Measurements from ENCODE around the gene RPUSD1. TPM values are rescaled to one million over a fixed set of nuclear protein-coding genes. Genes with fewer than 3 reads are reported as not detected.
"Not testable (repeated sequence)": the region's sequence is repeated elsewhere in the genome, so short reads cannot be mapped to it uniquely, and the experiment has no call there.

The RPUSD1 gene
- polyA plus RNA-seq (2013), result 20.6 TPM

DNA sequence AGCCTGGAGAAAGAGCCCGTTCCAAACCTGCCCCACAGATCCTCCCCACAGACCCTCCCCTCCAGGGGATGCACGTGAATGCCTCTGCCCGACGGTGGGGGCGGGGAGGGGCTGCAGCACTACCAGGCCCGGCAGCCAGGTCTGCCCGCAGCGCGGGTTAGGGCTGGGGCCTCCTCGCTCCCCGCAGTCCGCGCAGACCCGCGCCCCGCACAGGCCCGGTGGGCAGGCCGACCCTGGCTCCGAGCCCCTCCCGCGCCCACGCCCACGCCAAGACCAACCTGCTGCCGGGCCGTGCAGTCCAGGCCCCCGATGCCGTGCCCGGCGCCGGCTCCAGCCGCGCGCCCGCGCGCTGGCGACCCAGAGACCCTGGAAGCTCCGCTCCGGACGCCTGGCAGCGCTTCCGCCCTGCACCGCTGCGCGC, at the start of gene RPUSD1:
RPUSD1 (minus strand) TSS at position 404 of the 421 bp plus-strand sequence. CDS start 644 bp downstream, outside the sequence.
- POLR2A ChIA-PET, result no interaction called here
- Histone ChIP-seq H3K27ac (ENCODE audit: insufficient read depth in 1 of 2, low read depth in 1 of 2, low read length in 2 of 2, poor library complexity in 1 of 2, severe bottlenecking in 2 of 2) (peak within 1 kb of the TSS; percentile 46 to 80), H3K27me3 (replicated peaks in 2 of 5; ENCODE audit: control insufficient read depth in 4 of 5, insufficient read depth in 5 of 5, low read length in 4 of 5) (no peaks in the 10 kb centered on the region), H3K4me1 (ENCODE audit: control extremely low read depth in 1 of 4, control insufficient read depth in 4 of 4, insufficient read depth in 4 of 4, low read length in 3 of 4) (peaks cover 0 to 27% (median 22%) of the 10 kb centered on the region in 4 experiments), H3K9me3 (ENCODE audit: control extremely low read depth in 1 of 5, control insufficient read depth in 4 of 5, insufficient read depth in 2 of 5, low read depth in 1 of 5, low read length in 4 of 5) (no peaks in the 10 kb centered on the region), H3K4me3 (ENCODE audit: control insufficient read depth in 1 of 7, extremely low read depth in 1 of 7, insufficient read depth in 4 of 7, low read depth in 2 of 7, low read length in 6 of 7) (peak within 1 kb of the TSS; percentile 69 to 97 (median 84)), H3K36me3 (ENCODE audit: control insufficient read depth in 4 of 4, insufficient read depth in 4 of 4, low read length in 3 of 4) (peaks cover 5 to 55% (median 28%) of the 10 kb centered on the region in 4 experiments)
- 0% methylated on average over 28 of the region's 45 CpGs for WGBS (ENCODE audit: insufficient coverage)
- peak; percentile 29 to 77 (median 69) for DNase-seq
- CTCF ChIA-PET, result interaction anchor here (1.0 to 8.1 kb wide), 6 partner anchors 40 to 76 kb away, joined by 3 to 104 read pairs (median 6); partner anchors contain the start of genes ANTKMT and METRN

GRCh38 chr16:836822-837221, 48.6 kb upstream of the RPUSD1 start:
- 100% methylated on average over 1 of the region's 3 CpGs for WGBS (ENCODE audit: insufficient coverage)
- H3K36me3 ChIP-seq (ENCODE audit: control insufficient read depth in 4 of 4, insufficient read depth in 4 of 4, low read length in 3 of 4); CTCF ChIA-PET; DNase-seq; H3K27me3 ChIP-seq (replicated peaks in 2 of 5; ENCODE audit: control insufficient read depth in 4 of 5, insufficient read depth in 5 of 5, low read length in 4 of 5); H3K27ac ChIP-seq (ENCODE audit: insufficient read depth in 1 of 2, low read depth in 1 of 2, low read length in 2 of 2, poor library complexity in 1 of 2, severe bottlenecking in 2 of 2); H3K4me3 ChIP-seq (ENCODE audit: control insufficient read depth in 1 of 7, extremely low read depth in 1 of 7, insufficient read depth in 4 of 7, low read depth in 2 of 7, low read length in 6 of 7); H3K4me1 ChIP-seq (ENCODE audit: control extremely low read depth in 1 of 4, control insufficient read depth in 4 of 4, insufficient read depth in 4 of 4, low read length in 3 of 4); POLR2A ChIA-PET: not testable (repeated sequence)
- peaks cover 0 to 26% (median 12%) of the 10 kb centered on the region in 5 experiments for H3K9me3 ChIP-seq (ENCODE audit: control extremely low read depth in 1 of 5, control insufficient read depth in 4 of 5, insufficient read depth in 2 of 5, low read depth in 1 of 5, low read length in 4 of 5)

GRCh38 chr16:836221-836620, 48.0 kb upstream of the RPUSD1 start:
- peaks cover 0 to 9% (median 8%) of the 10 kb centered on the region in 4 experiments for H3K4me1 ChIP-seq (ENCODE audit: control extremely low read depth in 1 of 4, control insufficient read depth in 4 of 4, insufficient read depth in 4 of 4, low read length in 3 of 4)
- no peak overlapping the region for H3K27ac ChIP-seq (ENCODE audit: insufficient read depth in 1 of 2, low read depth in 1 of 2, low read length in 2 of 2, poor library complexity in 1 of 2, severe bottlenecking in 2 of 2)
- POLR2A ChIA-PET, result no interaction called here
- WGBS (ENCODE audit: insufficient coverage), result 83% methylated on average over 1 of the region's 4 CpGs
- H3K4me3 ChIP-seq (ENCODE audit: control insufficient read depth in 1 of 7, extremely low read depth in 1 of 7, insufficient read depth in 4 of 7, low read depth in 2 of 7, low read length in 6 of 7), result no peak overlapping the region
- H3K27me3 ChIP-seq (replicated peaks in 2 of 5; ENCODE audit: control insufficient read depth in 4 of 5, insufficient read depth in 5 of 5, low read length in 4 of 5), result peaks cover 0 to 3% (median 0%) of the 10 kb centered on the region in 5 experiments
- H3K9me3 ChIP-seq (ENCODE audit: control extremely low read depth in 1 of 5, control insufficient read depth in 4 of 5, insufficient read depth in 2 of 5, low read depth in 1 of 5, low read length in 4 of 5), result peaks cover 0 to 26% (median 12%) of the 10 kb centered on the region in 5 experiments
- DNase-seq, result no peak
- CTCF ChIA-PET, result interaction anchor here (1.4 kb wide), 1 partner anchor 221 kb away, joined by 3 read pairs; no protein-coding TSS in a partner anchor
- H3K36me3 ChIP-seq (ENCODE audit: control insufficient read depth in 4 of 4, insufficient read depth in 4 of 4, low read length in 3 of 4), result no peaks in the 10 kb centered on the region

DNA sequence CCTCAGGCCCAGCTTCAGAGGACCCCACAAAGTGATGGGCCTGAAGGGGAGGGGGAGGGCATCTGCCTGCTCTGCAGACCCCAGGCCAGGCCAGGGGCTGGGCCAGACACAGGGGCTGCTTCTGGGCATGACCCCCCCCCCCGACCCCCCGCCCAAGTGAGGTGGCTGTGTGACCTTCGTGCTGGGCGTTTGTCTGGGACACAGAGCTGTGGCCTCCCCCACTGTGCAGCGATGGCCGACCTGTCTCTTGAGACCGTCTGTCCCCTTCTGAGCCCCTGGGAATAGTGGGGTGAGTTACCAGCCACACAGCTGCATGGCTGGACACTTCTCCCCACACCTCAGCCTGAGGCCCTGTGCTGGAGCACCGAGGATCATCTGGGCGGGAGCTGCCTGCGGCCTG, 47.2 kb upstream of the RPUSD1 start:
- H3K4me1 ChIP-seq (ENCODE audit: control extremely low read depth in 1 of 4, control insufficient read depth in 4 of 4, insufficient read depth in 4 of 4, low read length in 3 of 4), result peaks cover 0 to 17% (median 16%) of the 10 kb centered on the region in 4 experiments
- H3K9me3 ChIP-seq (ENCODE audit: control extremely low read depth in 1 of 5, control insufficient read depth in 4 of 5, insufficient read depth in 2 of 5, low read depth in 1 of 5, low read length in 4 of 5), result peaks cover 0 to 26% (median 12%) of the 10 kb centered on the region in 5 experiments
- ChIA-PET POLR2A (no interaction called here), CTCF (interaction anchor here (1.4 kb wide), 1 partner anchor 222 kb away, joined by 3 read pairs; no protein-coding TSS in a partner anchor)
- WGBS (ENCODE audit: insufficient coverage), result 97% methylated on average over 6 of the region's 10 CpGs
- peaks cover 0 to 3% (median 0%) of the 10 kb centered on the region in 5 experiments for H3K27me3 ChIP-seq (replicated peaks in 2 of 5; ENCODE audit: control insufficient read depth in 4 of 5, insufficient read depth in 5 of 5, low read length in 4 of 5)
- no peak for DNase-seq
- no peak overlapping the region for H3K27ac ChIP-seq (ENCODE audit: insufficient read depth in 1 of 2, low read depth in 1 of 2, low read length in 2 of 2, poor library complexity in 1 of 2, severe bottlenecking in 2 of 2)
- H3K36me3 ChIP-seq (ENCODE audit: control insufficient read depth in 4 of 4, insufficient read depth in 4 of 4, low read length in 3 of 4), result no peaks in the 10 kb centered on the region
- H3K4me3 ChIP-seq (ENCODE audit: control insufficient read depth in 1 of 7, extremely low read depth in 1 of 7, insufficient read depth in 4 of 7, low read depth in 2 of 7, low read length in 6 of 7), result no peak overlapping the region

GRCh38 chr16:833411-833810, 45.2 kb upstream of the RPUSD1 start:
- WGBS (ENCODE audit: insufficient coverage), result 95% methylated on average over 14 of the region's 14 CpGs
- ChIA-PET CTCF (no interaction called here), POLR2A (no interaction called here)
- Histone ChIP-seq H3K4me3 (ENCODE audit: control insufficient read depth in 1 of 7, extremely low read depth in 1 of 7, insufficient read depth in 4 of 7, low read depth in 2 of 7, low read length in 6 of 7) (no peak overlapping the region), H3K4me1 (ENCODE audit: control extremely low read depth in 1 of 4, control insufficient read depth in 4 of 4, insufficient read depth in 4 of 4, low read length in 3 of 4) (peaks cover 0 to 26% (median 21%) of the 10 kb centered on the region in 4 experiments), H3K36me3 (ENCODE audit: control insufficient read depth in 4 of 4, insufficient read depth in 4 of 4, low read length in 3 of 4) (no peaks in the 10 kb centered on the region), H3K27me3 (replicated peaks in 2 of 5; ENCODE audit: control insufficient read depth in 4 of 5, insufficient read depth in 5 of 5, low read length in 4 of 5) (no peaks in the 10 kb centered on the region), H3K27ac (ENCODE audit: insufficient read depth in 1 of 2, low read depth in 1 of 2, low read length in 2 of 2, poor library complexity in 1 of 2, severe bottlenecking in 2 of 2) (no peak overlapping the region), H3K9me3 (ENCODE audit: control extremely low read depth in 1 of 5, control insufficient read depth in 4 of 5, insufficient read depth in 2 of 5, low read depth in 1 of 5, low read length in 4 of 5) (peaks cover 0 to 26% (median 12%) of the 10 kb centered on the region in 5 experiments)
- no peak for DNase-seq

GRCh38 chr16:832652-833336, 44.6 kb upstream of the RPUSD1 start:
- Histone ChIP-seq H3K4me3 (ENCODE audit: control insufficient read depth in 1 of 7, extremely low read depth in 1 of 7, insufficient read depth in 4 of 7, low read depth in 2 of 7, low read length in 6 of 7) (no peak overlapping the region), H3K36me3 (ENCODE audit: control insufficient read depth in 4 of 4, insufficient read depth in 4 of 4, low read length in 3 of 4) (no peaks in the 10 kb centered on the region), H3K9me3 (ENCODE audit: control extremely low read depth in 1 of 5, control insufficient read depth in 4 of 5, insufficient read depth in 2 of 5, low read depth in 1 of 5, low read length in 4 of 5) (peaks cover 0 to 26% (median 12%) of the 10 kb centered on the region in 5 experiments), H3K27ac (ENCODE audit: insufficient read depth in 1 of 2, low read depth in 1 of 2, low read length in 2 of 2, poor library complexity in 1 of 2, severe bottlenecking in 2 of 2) (no peak overlapping the region), H3K4me1 (ENCODE audit: control extremely low read depth in 1 of 4, control insufficient read depth in 4 of 4, insufficient read depth in 4 of 4, low read length in 3 of 4) (peaks cover 0 to 26% (median 21%) of the 10 kb centered on the region in 4 experiments), H3K27me3 (replicated peaks in 2 of 5; ENCODE audit: control insufficient read depth in 4 of 5, insufficient read depth in 5 of 5, low read length in 4 of 5) (no peaks in the 10 kb centered on the region)
- WGBS (ENCODE audit: insufficient coverage), result 91% methylated on average over 24 of the region's 35 CpGs
- no peak for DNase-seq
- ChIA-PET CTCF (interaction anchor here (0.6 kb wide), 1 partner anchor 1044 kb away, joined by 4 read pairs; no protein-coding TSS in a partner anchor), POLR2A (no interaction called here)

Measured in common myeloid progenitor, CD34-positive (primary cell).